ENCODE measurements around the gene RBP4. TPM values are rescaled to one million over a fixed set of nuclear protein-coding genes. Genes with fewer than 3 reads are reported as not detected.

The RBP4 gene
- polyA plus RNA-seq, 1 experiment, result not detected

GRCh38 chr10:93597075-93597599, 3.9 kb downstream of the RBP4 start:
- no peak for TF ChIP-seq CTCF (IDR thresholded peaks at IDR 0.05; ENCODE audit: low read depth, low read length)
- H3K27me3 ChIP-seq (ENCODE audit: control insufficient read depth, insufficient read depth, low read length), result peaks cover 28% of the 10 kb centered on the region
- H3K27ac ChIP-seq (ENCODE audit: low read depth, low read length), result no peak overlapping the region
- CTCF ChIA-PET, result interaction anchor here (1.0 kb wide), 1 partner anchor 42 kb away, joined by 3 read pairs; no protein-coding TSS in a partner anchor
- no peaks in the 10 kb centered on the region; the same call in 1 of the 2 replicates for H3K9me3 ChIP-seq (ENCODE audit: control insufficient read depth, insufficient read depth, low read length)
- POLR2A ChIA-PET, result no interaction called here
- H3K4me3 ChIP-seq (ENCODE audit: low read depth, low read length), result no peak overlapping the region
- no peak for DNase-seq (ENCODE audit: low read depth, low spot score)

GRCh38 chr10:93596539-93596938, 4.5 kb downstream of the RBP4 start:
- Histone ChIP-seq H3K27me3 (ENCODE audit: control insufficient read depth, insufficient read depth, low read length) (peaks cover 25% of the 10 kb centered on the region), H3K4me3 (ENCODE audit: low read depth, low read length) (no peak overlapping the region), H3K27ac (ENCODE audit: low read depth, low read length) (no peak overlapping the region), H3K9me3 (ENCODE audit: control insufficient read depth, insufficient read depth, low read length) (no peaks in the 10 kb centered on the region; the same call in 1 of the 2 replicates)
- no peak for TF ChIP-seq CTCF (IDR thresholded peaks at IDR 0.05; ENCODE audit: low read depth, low read length)
- DNase-seq (ENCODE audit: low read depth, low spot score), result no peak
- ChIA-PET CTCF (interaction anchor here (1.0 kb wide), 1 partner anchor 42 kb away, joined by 3 read pairs; no protein-coding TSS in a partner anchor), POLR2A (no interaction called here)

- H3K27ac ChIP-seq (ENCODE audit: low read depth, low read length), result no peak overlapping the region
- no peaks in the 10 kb centered on the region for H3K9me3 ChIP-seq (ENCODE audit: control insufficient read depth, insufficient read depth, low read length)
- POLR2A ChIA-PET, result no interaction called here
- peaks cover 21% of the 10 kb centered on the region for H3K27me3 ChIP-seq (ENCODE audit: control insufficient read depth, insufficient read depth, low read length)
- CTCF ChIA-PET, result no interaction called here
- no peak overlapping the region for H3K4me3 ChIP-seq (ENCODE audit: low read depth, low read length)
- no peak for DNase-seq (ENCODE audit: low read depth, low spot score)
- TF ChIP-seq CTCF (IDR thresholded peaks at IDR 0.05; ENCODE audit: low read depth, low read length), result no peak
Measured at GRCh38 chr10:93595378-93596161, 5.5 kb downstream of the RBP4 start.

- no peak for TF ChIP-seq CTCF (IDR thresholded peaks at IDR 0.05; ENCODE audit: low read depth, low read length)
- ChIA-PET CTCF (no interaction called here), POLR2A (no interaction called here)
- peaks cover 11% of the 10 kb centered on the region for H3K27me3 ChIP-seq (ENCODE audit: control insufficient read depth, insufficient read depth, low read length)
- no peak for DNase-seq (ENCODE audit: low read depth, low spot score)
- H3K4me3 ChIP-seq (ENCODE audit: low read depth, low read length), result no peak overlapping the region
- H3K9me3 ChIP-seq (ENCODE audit: control insufficient read depth, insufficient read depth, low read length), result no peaks in the 10 kb centered on the region
- H3K27ac ChIP-seq (ENCODE audit: low read depth, low read length), result no peak overlapping the region
Measured at GRCh38 chr10:93594518-93594917, 6.5 kb downstream of the RBP4 start.

GRCh38 chr10:93593749-93594148, 7.3 kb downstream of the RBP4 start:
- CTCF ChIA-PET, result no interaction called here
- Histone ChIP-seq H3K9me3 (ENCODE audit: control insufficient read depth, insufficient read depth, low read length) (no peaks in the 10 kb centered on the region), H3K27ac (ENCODE audit: low read depth, low read length) (no peak overlapping the region), H3K4me3 (ENCODE audit: low read depth, low read length) (no peak overlapping the region), H3K27me3 (ENCODE audit: control insufficient read depth, insufficient read depth, low read length) (peaks cover 12% of the 10 kb centered on the region)
- no peak for DNase-seq (ENCODE audit: low read depth, low spot score)
- TF ChIP-seq CTCF (IDR thresholded peaks at IDR 0.05; ENCODE audit: low read depth, low read length), result no peak
- POLR2A ChIA-PET, result no interaction called here

All from AG04450 (cell line).